HepG2 (cell line): Measurements from ENCODE around the gene TMEM273. TPM values are rescaled to one million over a fixed set of nuclear protein-coding genes. Genes with fewer than 3 reads are reported as not detected.

Experiments used
- ATAC-seq: fragments of 200-7000 bp; cut with Tn5 transposase; 3 replicates; pipeline ENCODE4 v1.9.1; 2020; ENCODE audit warnings: mild to moderate bottlenecking, moderate library complexity
- BruUV-seq: library from RNA; stranded (reverse); fragments of 400-500 nt; replicated peaks from 2 replicates; lab custom pipeline; 2021; lab: Mats Ljungman, UMichigan
- CTCF ChIA-PET: fragments of 300-600 bp; formaldehyde crosslinking; extraction: SDS; loops from one replicate; lab custom pipeline; 2021; ENCODE audit warnings: low total read pairs, inconsistent platforms, low intra/inter-chr PET ratio; lab: Yijun Ruan, JAX
- POLR2A ChIA-PET: fragments of 350-600 bp; sonication (Branson Sonifier 250); formaldehyde crosslinking; loops from one replicate; lab custom pipeline; 2020; ENCODE audit warnings: antibody characterized with exemption, inconsistent platforms; lab: Yijun Ruan, JAX
- DNase-seq: peaks from one replicate; pipeline ENCODE4 v3.0.0-alpha.2; 2015; ENCODE audit warnings: low spot score
- FAIRE-seq: peaks from 3 replicates; lab custom pipeline; 2011; peaks lifted over from hg19 to GRCh38; lab: Jason Lieb, UNC
- H2AFZ ChIP-seq: one replicate; pipeline ENCODE4 v1.6.1; 2011; ENCODE audit warnings: low read length, inconsistent platforms
- H3K27ac ChIP-seq: fragments of 300-600 bp; 3 replicates; pipeline ENCODE4 v1.8.0; 2011; ENCODE audit warnings: mixed run types, mild to moderate bottlenecking, mixed read lengths, low read length, inconsistent platforms; ENCODE audit not compliant: insufficient read depth; ENCODE audit errors: extremely low read length
- H3K27me3 ChIP-seq, 2 experiments: fragments of 200-600 bp in 1 of 2; 2 replicates in 1 of 2; 3 replicates in 1 of 2; pipeline versions ENCODE4 v1.6.0 to v1.8.0; 2011; ENCODE audit warnings: low read length in 2 of 2, mild to moderate bottlenecking in 2 of 2, moderate library complexity in 2 of 2, inconsistent platforms in 1 of 2; ENCODE audit not compliant: insufficient read depth in 2 of 2, control insufficient read depth in 1 of 2
- H3K36me3 ChIP-seq, 2 experiments: fragments of 200-600 bp in 1 of 2; replicated peaks in 1 of 2; 2 replicates in 1 of 2; 3 replicates in 1 of 2; pipeline versions ENCODE4 v1.5.1 to v1.8.0; 2011; ENCODE audit warnings: low read length in 2 of 2, inconsistent platforms in 1 of 2; ENCODE audit not compliant: insufficient read depth in 2 of 2, control insufficient read depth in 1 of 2
- H3K4me1 ChIP-seq: 2 replicates; pipeline ENCODE4 v1.5.1; 2012; ENCODE audit warnings: low read length, inconsistent platforms; ENCODE audit not compliant: insufficient read depth
- H3K4me2 ChIP-seq: 2 replicates; pipeline ENCODE4 v1.6.0; 2011; ENCODE audit warnings: low read depth, low read length, inconsistent platforms
- H3K4me3 ChIP-seq, 3 experiments: fragments of 200-600 bp in 1 of 3; sonication (generic), shearing (Covaris generic) in 1 of 3; replicated peaks in 1 of 3; 2 replicates each; pipeline ENCODE4 v1.5.1; 2011 to 2016; ENCODE audit warnings: low read length in 3 of 3, inconsistent platforms in 2 of 3, low read depth in 2 of 3, mild to moderate bottlenecking in 2 of 3, control low read depth in 1 of 3, mixed read lengths in 1 of 3; ENCODE audit not compliant: insufficient read depth in 1 of 3
- H3K79me2 ChIP-seq: one replicate; pipeline ENCODE4 v1.6.1; 2011; ENCODE audit warnings: low read length, inconsistent platforms; ENCODE audit not compliant: insufficient read depth
- H3K9ac ChIP-seq: 2 replicates; pipeline ENCODE4 v1.6.0; 2011; ENCODE audit warnings: mild to moderate bottlenecking, low read depth, low read length, inconsistent platforms; ENCODE audit not compliant: insufficient read depth
- H3K9me3 ChIP-seq: 2 replicates; pipeline ENCODE4 v1.5.1; 2012; ENCODE audit warnings: mild to moderate bottlenecking, low read length
- H4K20me1 ChIP-seq: 2 replicates; pipeline ENCODE4 v1.6.0; 2011; ENCODE audit warnings: inconsistent platforms, mild to moderate bottlenecking, low read length, moderate library complexity; ENCODE audit not compliant: insufficient read depth
- ATF1 ChIP-seq: IDR thresholded peaks from 2 replicates; pipeline ENCODE4 v1.6.1; 2016; ENCODE audit warnings: mild to moderate bottlenecking, control low read depth
- HCFC1 ChIP-seq: fragments of 150-350 bp; IDR thresholded peaks from 2 replicates; pipeline ENCODE4 v1.6.1; 2014; ENCODE audit warnings: low read depth, low read length
- JUND ChIP-seq: sonication (generic); formaldehyde crosslinking; IDR thresholded peaks from 2 replicates; pipeline ENCODE4 v1.8.0; 2022; ENCODE audit warnings: mild to moderate bottlenecking, missing genetic modification reagents
- MXI1 ChIP-seq: IDR thresholded peaks from 3 replicates; pipeline ENCODE4 v1.6.1; 2012; ENCODE audit warnings: low read depth, low read length, inconsistent platforms, borderline replicate concordance
- SIN3B ChIP-seq: fragments of 150-350 bp; IDR thresholded peaks from 2 replicates; pipeline ENCODE4 v1.6.1; 2014; ENCODE audit warnings: low read length
- YEATS2 ChIP-seq: sonication (generic); formaldehyde crosslinking; IDR thresholded peaks from 2 replicates; pipeline ENCODE4 v1.4.0; 2020; ENCODE audit warnings: missing genetic modification reagents, borderline replicate concordance
- ZBTB20 ChIP-seq: sonication (generic); formaldehyde crosslinking; IDR thresholded peaks from 2 replicates; pipeline ENCODE4 v1.8.1; 2023; ENCODE audit warnings: missing genetic modification reagents, low read depth, mild to moderate bottlenecking, borderline replicate concordance
- ZFAT ChIP-seq: sonication (generic); formaldehyde crosslinking; conservative IDR thresholded peaks from 2 replicates; pipeline ENCODE4 v1.8.1; 2023; ENCODE audit warnings: missing genetic modification reagents, inconsistent platforms
- ZNF672 ChIP-seq: sonication (generic); formaldehyde crosslinking; IDR thresholded peaks from 2 replicates; pipeline ENCODE4 v1.8.1; 2022; ENCODE audit warnings: missing genetic modification reagents
- ZNF75D ChIP-seq: sonication (generic); formaldehyde crosslinking; IDR thresholded peaks from 2 replicates; pipeline ENCODE4 v1.8.1; 2023; ENCODE audit warnings: missing genetic modification reagents, mild to moderate bottlenecking, borderline replicate concordance
- ZNF768 ChIP-seq: sonication (generic); formaldehyde crosslinking; IDR thresholded peaks from 2 replicates; pipeline ENCODE4 v1.4.0; 2020; ENCODE audit warnings: missing genetic modification reagents
- ZSCAN9 ChIP-seq: IDR thresholded peaks from 2 replicates; pipeline ENCODE4 v1.6.1; 2016; ENCODE audit warnings: borderline replicate concordance
- WGBS: methylation state at CpG from one replicate; pipeline ENCODE4 v1.1.6; 2017; ENCODE audit warnings: low lambda C conversion rate; 5-methylcytosine and 5-hydroxymethylcytosine counted together
- in situ Hi-C: cut with HindIII; loops from 2 replicates; pipeline ENCODE4 v1.10.0; 2017; ENCODE audit warnings: low pct_unique_long_range_greater_than_20kb; ENCODE audit not compliant: extremely low pct_ligation_motif_present
- intact Hi-C: fragments of 100-400 bp; cut with micrococcal nuclease; formaldehyde crosslinking; loops from one replicate; pipeline ENCODE4 v1.10.0; 2022; ENCODE audit not compliant: unreplicated experiment
- polyA plus RNA-seq, 8 experiments: library from polyadenylated mRNA; depleted of rRNA in 3 of 8; stranded (reverse) in 7 of 8; unstranded in 1 of 8; fragments of >200 nt; fragmentation: Illumina TruSeq in 4 of 8; extraction: Trizol in 4 of 8; gene quantifications; 2 replicates each; pipeline versions ENCODE4 v1.2.1 to v1.2.3, GENCODE V29; 2011 to 2016; ENCODE audit warnings: low read depth in 4 of 8, missing spikeins in 1 of 8, mixed read lengths in 1 of 8; ENCODE audit not compliant: insufficient read depth in 1 of 8
- total RNA-seq, 5 experiments: library from RNA; depleted of rRNA; stranded (reverse); fragments of >200 nt; fragmentation: Illumina TruSeq; extraction: Trizol; gene quantifications; 2 replicates each; pipeline ENCODE4 v1.2.3, GENCODE V29; 2016; ENCODE audit warnings: low read depth in 1 of 5
- TF ChIP-seq, protein P1 (sequence below): sonication (generic); formaldehyde crosslinking; IDR thresholded peaks from 2 replicates; pipeline ENCODE4 v1.5.1; 2020; ENCODE audit warnings: mild to moderate bottlenecking, missing genetic modification reagents, borderline replicate concordance

The TMEM273 gene
- total and polyA plus RNA-seq, 2 of the 13 experiments (the other 11 are each of a cell fraction or from before 2014, with no cell fraction given): not detected

DNA sequence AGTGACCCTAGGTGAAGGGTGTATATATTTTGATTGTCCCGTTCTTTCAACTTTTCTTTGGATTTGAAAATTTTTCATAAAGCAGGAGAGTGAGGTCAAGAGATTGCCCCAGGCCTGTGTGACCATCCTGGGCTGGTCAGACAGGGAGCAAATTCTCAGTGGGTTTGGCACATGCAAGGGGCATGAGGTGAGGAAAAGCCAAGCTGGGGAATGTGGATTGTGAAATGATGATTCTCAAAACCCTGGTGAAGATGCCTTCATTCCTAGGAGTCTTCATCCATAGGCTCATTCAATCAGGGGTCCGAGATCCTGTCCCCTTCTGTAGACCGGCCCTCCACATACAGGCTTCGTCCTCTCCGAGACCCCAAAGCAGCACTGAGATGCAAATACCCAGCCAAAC, 27.4 kb downstream of the TMEM273 start:
- DNase-seq: no peak
- no peak for FAIRE-seq
- no peaks in the 10 kb centered on the region for H3K9me3 ChIP-seq
- ATAC-seq: no peak
- H3K4me2 ChIP-seq: no peak overlapping the region
- H3K27ac ChIP-seq: no peak overlapping the region
- no peaks in the 10 kb centered on the region for H3K4me1 ChIP-seq
- no peaks in the 10 kb centered on the region for H3K79me2 ChIP-seq
- POLR2A ChIA-PET: no interaction called here
- WGBS: 52% methylated on average over 5 of the region's 5 CpGs
- H3K36me3 ChIP-seq: no peaks in the 10 kb centered on the region
- no peak overlapping the region for H2AFZ ChIP-seq
- no peaks in the 10 kb centered on the region; a peak in 1 of 5 replicates for H3K27me3 ChIP-seq
- TF ChIP-seq ZNF75D (CRISPR knock-in tag): no peak
- no peak for TF ChIP-seq ZBTB20 (CRISPR knock-in tag)
- no peak for TF ChIP-seq SIN3B
- TF ChIP-seq, protein P1, sequence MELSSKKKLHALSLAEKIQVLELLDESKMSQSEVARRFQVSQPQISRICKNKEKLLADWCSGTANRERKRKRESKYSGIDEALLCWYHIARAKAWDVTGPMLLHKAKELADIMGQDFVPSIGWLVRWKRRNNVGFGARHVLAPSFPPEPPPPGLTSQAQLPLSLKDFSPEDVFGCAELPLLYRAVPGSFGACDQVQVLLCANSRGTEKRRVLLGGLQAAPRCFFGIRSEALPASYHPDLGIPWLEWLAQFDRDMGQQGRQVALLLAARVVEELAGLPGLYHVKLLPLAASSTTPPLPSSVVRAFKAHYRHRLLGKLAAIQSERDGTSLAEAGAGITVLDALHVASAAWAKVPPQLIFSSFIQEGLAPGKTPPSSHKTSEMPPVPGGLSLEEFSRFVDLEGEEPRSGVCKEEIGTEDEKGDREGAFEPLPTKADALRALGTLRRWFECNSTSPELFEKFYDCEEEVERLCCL: no peak
- TF ChIP-seq ATF1 (CRISPR knock-in tag): no peak
- TF ChIP-seq ZSCAN9: no peak
- no peak for TF ChIP-seq JUND
- no peak for TF ChIP-seq HCFC1
- no peak for TF ChIP-seq MXI1
- TF ChIP-seq ZNF672 (CRISPR knock-in tag): no peak
- TF ChIP-seq ZNF768 (CRISPR knock-in tag): no peak
- TF ChIP-seq ZFAT: no peak
- no peak for TF ChIP-seq YEATS2 (CRISPR knock-in tag)
- H4K20me1 ChIP-seq: no peaks in the 10 kb centered on the region
- in situ Hi-C loops (loop anchor here (10.0 kb wide), 2 partner anchors 276 to 506 kb away; no protein-coding TSS in a partner anchor), intact Hi-C loops (no loop called here)
- no TSS peak for BruUV-seq
- no peak overlapping the region for H3K4me3 ChIP-seq
- CTCF ChIA-PET: no interaction called here
- no peak overlapping the region for H3K9ac ChIP-seq
